ENCODE data around the gene ANKRD6.

Gene ANKRD6

GRCh38 chr6:89680150-89680549, 247.2 kb downstream of the ANKRD6 start:
- in situ Hi-C loops (cut with HindIII; ENCODE audit: low sequenced_read_pairs), result no loop called here
- TF ChIP-seq CTCF (IDR thresholded peaks at IDR 0.05; ENCODE audit: low read depth, low read length), result no peak
- no peak for DNase-seq (ENCODE audit: low read depth, low spot score)
- H3K4me3 ChIP-seq (ENCODE audit: low read depth, low read length), result no peak overlapping the region

- in situ Hi-C loops (cut with HindIII; ENCODE audit: low sequenced_read_pairs), result no loop called here
- no peak for TF ChIP-seq CTCF (IDR thresholded peaks at IDR 0.05; ENCODE audit: low read depth, low read length)
- DNase-seq (ENCODE audit: low read depth, low spot score), result no peak
- no peak overlapping the region for H3K4me3 ChIP-seq (ENCODE audit: low read depth, low read length)
These were observed 247.6 kb downstream of the ANKRD6 start for GRCh38 chr6:89680551-89680950.

GRCh38 chr6:89681983-89682564, 249.1 kb downstream of the ANKRD6 start:
- in situ Hi-C loops (cut with HindIII; ENCODE audit: low sequenced_read_pairs), result no loop called here
- no peak overlapping the region for H3K4me3 ChIP-seq (ENCODE audit: low read depth, low read length)
- no peak for DNase-seq (ENCODE audit: low read depth, low spot score)

GRCh38 chr6:89682991-89683390, 250.0 kb downstream of the ANKRD6 start:
- DNase-seq (ENCODE audit: low read depth, low spot score), result no peak
- no peak for TF ChIP-seq CTCF (IDR thresholded peaks at IDR 0.05; ENCODE audit: low read depth, low read length)
- no peak overlapping the region for H3K4me3 ChIP-seq (ENCODE audit: low read depth, low read length)
- in situ Hi-C loops (cut with HindIII; ENCODE audit: low sequenced_read_pairs), result no loop called here

More at GRCh38 chr6:89681983-89682564, 249.1 kb downstream of the ANKRD6 start:
- TF ChIP-seq CTCF (IDR thresholded peaks at IDR 0.05; ENCODE audit: low read depth, low read length), result no peak

All from astrocyte of the spinal cord (primary cell).